ENCODE results near the gene TMC8.
A peak's percentile ranks its signal among the peaks of the same experiment; 100 is the strongest.
"Not testable (repeated sequence)": the region's sequence is repeated elsewhere in the genome, so short reads cannot be mapped to it uniquely, and the experiment has no call there.

Gene TMC8

GRCh38 chr17:78163881-78164747 is 33.5 kb downstream of the TMC8 start:
- DNase-seq, result no peak

- no peak for DNase-seq
Observed at GRCh38 chr17:78164748-78165607, 34.4 kb downstream of the TMC8 start.

- no peak for DNase-seq
Observed at GRCh38 chr17:78166416-78166815, 35.8 kb downstream of the TMC8 start.

GRCh38 chr17:78168242-78168902 is 37.8 kb downstream of the TMC8 start, which contains the start of gene SYNGR2:
SYNGR2 (plus strand) TSS chr17:78168581; CDS start chr17:78168617, 36 bp downstream.
- DNase-seq, result peak; percentile 44

- peak; percentile 19 for DNase-seq
Observed at GRCh38 chr17:78168903-78169793, 38.6 kb downstream of the TMC8 start.

GRCh38 chr17:78170692-78171590 is 40.4 kb downstream of the TMC8 start:
- DNase-seq, result no peak

GRCh38 chr17:78171591-78172248 is 41.1 kb downstream of the TMC8 start:
- DNase-seq, result not testable (repeated sequence)

- peak; percentile 14 for DNase-seq
Observed at GRCh38 chr17:78172249-78173051, 41.9 kb downstream of the TMC8 start.

GRCh38 chr17:78173097-78173715 is 42.6 kb downstream of the TMC8 start:
- no peak for DNase-seq

GRCh38 chr17:78174346-78174869 is 43.8 kb downstream of the TMC8 start:
- no peak for DNase-seq

GRCh38 chr17:78174870-78175642 is 44.5 kb downstream of the TMC8 start:
- no peak for DNase-seq

- no peak for DNase-seq
Observed at GRCh38 chr17:78175643-78175981, 45.0 kb downstream of the TMC8 start.

- DNase-seq, result peak; percentile 38
Observed at GRCh38 chr17:78176548-78177025, 46.0 kb downstream of the TMC8 start.

- DNase-seq, result peak; percentile 26
Observed at GRCh38 chr17:78179372-78179771, 48.8 kb downstream of the TMC8 start.

GRCh38 chr17:78180083-78180482 is 49.5 kb downstream of the TMC8 start:
- DNase-seq, result no peak

- DNase-seq, result no peak
Observed at GRCh38 chr17:78180508-78180907, 49.9 kb downstream of the TMC8 start.

- no peak for DNase-seq
Observed at GRCh38 chr17:78182504-78182903, 51.9 kb downstream of the TMC8 start.

- DNase-seq, result no peak
Observed at GRCh38 chr17:78183916-78184315, 53.3 kb downstream of the TMC8 start.

Data from fibroblast of skin of right quadriceps (primary cell).